Measurements from ENCODE around the gene EHBP1L1. TPM values are rescaled to one million over a fixed set of nuclear protein-coding genes. Genes with fewer than 3 reads are reported as not detected.

EHBP1L1 gene
- total RNA-seq, 1 experiment from 2014 or later = 105 TPM

DNA sequence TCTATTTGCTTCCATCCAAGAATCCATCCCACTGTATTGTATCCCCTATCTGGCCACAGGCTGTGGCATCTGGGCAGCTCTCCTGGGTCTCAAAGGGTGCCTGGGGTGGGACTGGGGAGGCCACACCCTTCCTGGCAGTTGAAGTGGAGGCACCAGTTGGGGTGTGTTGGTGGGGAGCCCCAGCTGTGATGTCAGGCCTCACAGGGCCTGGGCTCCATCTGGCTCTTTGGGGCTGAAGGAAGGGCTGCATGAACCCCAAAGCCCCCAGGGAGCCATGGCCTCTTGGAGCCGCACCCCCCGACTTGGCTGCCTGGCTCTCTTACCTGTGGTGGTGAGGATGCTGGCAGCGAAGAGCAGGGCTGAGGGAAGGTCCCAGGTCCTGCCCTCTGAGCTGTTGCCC is 19.3 kb downstream of the EHBP1L1 start:
- H2AFZ ChIP-seq (ENCODE audit: low read depth, low read length, poor library complexity, severe bottlenecking) = no peak overlapping the region
- no peaks in the 10 kb centered on the region for H3K79me2 ChIP-seq (ENCODE audit: insufficient read depth, low read length)
- H3K9me3 ChIP-seq (ENCODE audit: control insufficient read depth in 1 of 2, insufficient read depth in 1 of 2, low read depth in 1 of 2, low read length in 2 of 2) = no peaks in the 10 kb centered on the region
- RAD21 ChIA-PET (ENCODE audit: low non-redundant PET in 1 of 2, low total read pairs in 2 of 2, uncharacterized antibody in 2 of 2, unreplicated experiment in 2 of 2) = no interaction called here
- no peak for DNase-seq (ENCODE audit: low read depth, low spot score)
- BruUV-seq (replicated peaks) = no TSS peak
- peaks cover 0 to 6% of the 10 kb centered on the region in 2 experiments; a peak in 1 of 4 replicates for H3K36me3 ChIP-seq (ENCODE audit: control insufficient read depth in 1 of 2, insufficient read depth in 2 of 2, low read length in 2 of 2)
- no peaks in the 10 kb centered on the region for H4K20me1 ChIP-seq (ENCODE audit: insufficient read depth)
- H3K4me2 ChIP-seq (ENCODE audit: low read length) = peak overlapping the region; percentile 36; the same call in 1 of the 2 replicates
- H3K4me3 ChIP-seq (replicated peaks in 1 of 2; ENCODE audit: low read depth in 1 of 2, low read length in 2 of 2) = no peak overlapping the region
- no peaks in the 10 kb centered on the region for H3K27me3 ChIP-seq (ENCODE audit: insufficient read depth, low read length)
- H3K9me2 ChIP-seq (ENCODE audit: insufficient read depth) = no peaks in the 10 kb centered on the region
- no peak overlapping the region; the same call in 1 of the 2 replicates for H3K27ac ChIP-seq (ENCODE audit: low read depth, low read length)
- CTCF ChIA-PET = interaction anchor here (2.8 to 3.5 kb wide), 2 partner anchors 23 to 54 kb away, joined by 15 to 28 read pairs; partner anchors contain the start of gene FAM89B
- peaks cover 12 to 19% of the 10 kb centered on the region in 2 experiments for H3K4me1 ChIP-seq (ENCODE audit: control insufficient read depth in 1 of 2, insufficient read depth in 2 of 2, low read length in 2 of 2)
- ATAC-seq = no peak
- POLR2A ChIA-PET = interaction anchor here (1.6 to 1.7 kb wide), 2 partner anchors 20 to 54 kb away, joined by 4 to 5 read pairs; partner anchors contain the start of gene PCNX3
- TF ChIP-seq EZH2phosphoT487 (IDR thresholded peaks at IDR 0.05; ENCODE audit: borderline replicate concordance) (no peak), CTCF (IDR thresholded peaks at IDR 0.05 in 2 of 3, conservative IDR thresholded peaks at IDR 0.05 in 1 of 3; ENCODE audit: borderline replicate concordance in 1 of 3, insufficient read depth in 1 of 3, low read depth in 2 of 3, low read length in 2 of 3) (no peak), POLR2AphosphoS5 (IDR thresholded peaks at IDR 0.05; ENCODE audit: low read depth, low read length) (no peak), ELF1 (IDR thresholded peaks at IDR 0.05; ENCODE audit: borderline replicate concordance, low read depth) (no peak), FOSL1 (IDR thresholded peaks at IDR 0.05; ENCODE audit: low read depth) (no peak), REST (IDR thresholded peaks at IDR 0.05; ENCODE audit: low read depth) (no peak), CEBPB (IDR thresholded peaks at IDR 0.05; ENCODE audit: low read depth) (no peak), EZH2 (IDR thresholded peaks at IDR 0.05) (no peak), EGR1 (IDR thresholded peaks at IDR 0.05; ENCODE audit: low read depth) (no peak), ZFX (IDR thresholded peaks at IDR 0.05) (no peak), POLR2A (IDR thresholded peaks at IDR 0.05; ENCODE audit: borderline replicate concordance, extremely low read depth, insufficient read depth, insufficient read length) (no peak)
- TF ChIP-seq, protein P1, sequence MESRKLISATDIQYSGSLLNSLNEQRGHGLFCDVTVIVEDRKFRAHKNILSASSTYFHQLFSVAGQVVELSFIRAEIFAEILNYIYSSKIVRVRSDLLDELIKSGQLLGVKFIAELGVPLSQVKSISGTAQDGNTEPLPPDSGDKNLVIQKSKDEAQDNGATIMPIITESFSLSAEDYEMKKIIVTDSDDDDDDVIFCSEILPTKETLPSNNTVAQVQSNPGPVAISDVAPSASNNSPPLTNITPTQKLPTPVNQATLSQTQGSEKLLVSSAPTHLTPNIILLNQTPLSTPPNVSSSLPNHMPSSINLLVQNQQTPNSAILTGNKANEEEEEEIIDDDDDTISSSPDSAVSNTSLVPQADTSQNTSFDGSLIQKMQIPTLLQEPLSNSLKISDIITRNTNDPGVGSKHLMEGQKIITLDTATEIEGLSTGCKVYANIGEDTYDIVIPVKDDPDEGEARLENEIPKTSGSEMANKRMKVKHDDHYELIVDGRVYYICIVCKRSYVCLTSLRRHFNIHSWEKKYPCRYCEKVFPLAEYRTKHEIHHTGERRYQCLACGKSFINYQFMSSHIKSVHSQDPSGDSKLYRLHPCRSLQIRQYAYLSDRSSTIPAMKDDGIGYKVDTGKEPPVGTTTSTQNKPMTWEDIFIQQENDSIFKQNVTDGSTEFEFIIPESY (IDR thresholded peaks at IDR 0.05; ENCODE audit: extremely low read depth, insufficient replicate concordance, low read length) = no peak
- TF ChIP-seq, protein P2, sequence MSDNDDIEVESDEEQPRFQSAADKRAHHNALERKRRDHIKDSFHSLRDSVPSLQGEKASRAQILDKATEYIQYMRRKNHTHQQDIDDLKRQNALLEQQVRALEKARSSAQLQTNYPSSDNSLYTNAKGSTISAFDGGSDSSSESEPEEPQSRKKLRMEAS (IDR thresholded peaks at IDR 0.05) = no peak
- intact Hi-C loops (cut with micrococcal nuclease) = no loop called here
- H3K9ac ChIP-seq (ENCODE audit: low read length) = no peak overlapping the region
